ENCODE data around the gene CWC27. TPM values are rescaled to one million over a fixed set of nuclear protein-coding genes. Genes with fewer than 3 reads are reported as not detected.
A peak's percentile ranks its signal among the peaks of the same experiment; 100 is the strongest.

CWC27 gene
- total and polyA plus RNA-seq, 3 donors from 2014 or later, result 12.4 to 22.9 (median 17.5) TPM

DNA sequence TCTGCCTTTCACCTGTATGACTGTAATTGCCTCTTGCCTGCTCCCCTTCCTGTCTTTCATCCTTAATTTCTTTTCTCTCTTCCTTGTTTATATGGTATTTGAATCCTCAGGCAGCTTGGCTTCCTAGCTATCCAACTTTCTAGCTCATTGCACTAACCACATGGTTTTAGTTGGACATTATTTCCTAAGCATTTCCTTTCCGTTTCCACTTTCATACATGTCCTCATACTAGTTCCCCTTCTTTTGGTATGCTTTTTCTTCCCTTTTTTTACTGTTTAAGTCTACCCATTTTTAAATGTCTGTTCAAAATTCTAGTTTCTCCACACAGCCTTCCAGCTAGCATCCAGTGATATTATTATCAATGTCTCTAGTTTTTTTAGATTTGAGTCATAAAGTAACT is 6.6 kb downstream of the CWC27 start:
- TF ChIP-seq POLR2A (IDR thresholded peaks at IDR 0.05), result no peak
- TF ChIP-seq, protein P1, sequence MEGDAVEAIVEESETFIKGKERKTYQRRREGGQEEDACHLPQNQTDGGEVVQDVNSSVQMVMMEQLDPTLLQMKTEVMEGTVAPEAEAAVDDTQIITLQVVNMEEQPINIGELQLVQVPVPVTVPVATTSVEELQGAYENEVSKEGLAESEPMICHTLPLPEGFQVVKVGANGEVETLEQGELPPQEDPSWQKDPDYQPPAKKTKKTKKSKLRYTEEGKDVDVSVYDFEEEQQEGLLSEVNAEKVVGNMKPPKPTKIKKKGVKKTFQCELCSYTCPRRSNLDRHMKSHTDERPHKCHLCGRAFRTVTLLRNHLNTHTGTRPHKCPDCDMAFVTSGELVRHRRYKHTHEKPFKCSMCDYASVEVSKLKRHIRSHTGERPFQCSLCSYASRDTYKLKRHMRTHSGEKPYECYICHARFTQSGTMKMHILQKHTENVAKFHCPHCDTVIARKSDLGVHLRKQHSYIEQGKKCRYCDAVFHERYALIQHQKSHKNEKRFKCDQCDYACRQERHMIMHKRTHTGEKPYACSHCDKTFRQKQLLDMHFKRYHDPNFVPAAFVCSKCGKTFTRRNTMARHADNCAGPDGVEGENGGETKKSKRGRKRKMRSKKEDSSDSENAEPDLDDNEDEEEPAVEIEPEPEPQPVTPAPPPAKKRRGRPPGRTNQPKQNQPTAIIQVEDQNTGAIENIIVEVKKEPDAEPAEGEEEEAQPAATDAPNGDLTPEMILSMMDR (IDR thresholded peaks at IDR 0.05), result no peak
- H3K9me3 ChIP-seq, result no peaks in the 10 kb centered on the region
- no peaks in the 10 kb centered on the region for H3K27me3 ChIP-seq
- no peak for DNase-seq
- intact Hi-C loops (cut with DNase I; ENCODE audit: low total_unique reads), result no loop called here
- H3K36me3 ChIP-seq (ENCODE audit: low read depth, missing control alignments), result no peaks in the 10 kb centered on the region
- 81 to 86% methylated on average over 1 of the region's 1 CpG for WGBS, 2 donors
- H3K4me3 ChIP-seq, result no peak overlapping the region
- H3K27ac ChIP-seq, result no peak overlapping the region
- H3K4me1 ChIP-seq, result no peaks in the 10 kb centered on the region

DNA sequence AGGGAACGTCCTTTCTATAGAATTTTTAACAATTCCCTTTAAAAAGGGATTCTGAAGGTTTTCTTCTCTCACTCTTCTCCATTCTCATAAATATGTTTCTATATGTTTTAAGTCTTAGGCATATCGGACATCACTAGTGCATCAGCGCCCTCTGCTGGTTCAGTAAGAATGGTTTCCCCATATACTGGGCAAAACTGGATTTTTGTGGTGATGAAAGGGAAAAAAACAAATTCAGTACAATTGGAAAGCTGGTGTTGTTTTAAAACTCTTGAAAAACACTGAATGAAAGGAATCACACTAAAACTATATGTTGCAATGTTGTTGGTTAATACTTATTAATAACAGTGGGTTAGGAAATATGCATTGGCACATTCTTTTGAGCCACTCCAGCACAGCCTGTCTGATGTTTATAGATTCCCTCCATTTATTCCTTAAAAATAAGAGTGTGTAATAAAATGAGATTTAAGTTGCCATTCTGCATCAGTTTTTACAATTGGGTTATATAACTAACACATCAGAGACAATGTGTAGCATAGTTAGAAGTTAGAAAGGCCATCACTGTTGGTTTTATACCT is 15.8 kb downstream of the CWC27 start:
- TF ChIP-seq, protein P1 (IDR thresholded peaks at IDR 0.05), result peak; percentile 72 to 86 (median 79)
- TF ChIP-seq POLR2A (IDR thresholded peaks at IDR 0.05), result no peak
- Histone ChIP-seq H3K27me3 (no peaks in the 10 kb centered on the region), H3K27ac (no peak overlapping the region), H3K9me3 (no peaks in the 10 kb centered on the region), H3K4me3 (no peak overlapping the region), H3K4me1 (no peaks in the 10 kb centered on the region), H3K36me3 (ENCODE audit: low read depth, missing control alignments) (no peaks in the 10 kb centered on the region)
- 18 to 26% methylated on average over 3 of the region's 3 CpGs for WGBS, 2 donors
- intact Hi-C loops (cut with DNase I; ENCODE audit: low total_unique reads), result loop anchor here (10.0 kb wide), 1 partner anchor 150 kb away; no protein-coding TSS in a partner anchor
- peak; percentile 90 for DNase-seq

DNA sequence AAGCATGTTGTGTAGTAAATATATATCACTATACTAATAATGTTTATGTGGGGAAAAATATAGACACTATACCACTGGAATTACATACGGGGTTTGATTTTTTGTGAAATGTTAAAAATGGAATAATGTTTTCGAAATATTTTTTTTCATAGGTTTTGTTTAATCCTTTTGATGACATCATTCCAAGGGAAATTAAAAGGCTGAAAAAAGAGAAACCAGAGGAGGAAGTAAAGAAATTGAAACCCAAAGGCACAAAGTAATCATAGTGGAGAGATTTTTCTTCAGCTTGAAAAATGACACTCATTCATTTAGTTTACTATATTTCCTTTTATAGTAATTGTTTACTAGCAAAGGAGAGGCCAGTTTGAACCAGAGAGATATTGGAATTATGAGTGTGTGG is 17.6 kb downstream of the CWC27 start:
- no peak overlapping the region for H3K27ac ChIP-seq

GRCh38 chr5:64788156-64788555 is 19.4 kb downstream of the CWC27 start:
- no peaks in the 10 kb centered on the region for H3K4me1 ChIP-seq
- WGBS, 2 donors, result 83 to 86% methylated on average over 2 of the region's 2 CpGs
- no peak overlapping the region for H3K27ac ChIP-seq
- H3K4me3 ChIP-seq, result no peak overlapping the region
- H3K9me3 ChIP-seq, result no peaks in the 10 kb centered on the region
- no peaks in the 10 kb centered on the region for H3K36me3 ChIP-seq (ENCODE audit: low read depth, missing control alignments)
- no peak for DNase-seq
- no peaks in the 10 kb centered on the region for H3K27me3 ChIP-seq
- intact Hi-C loops (cut with DNase I; ENCODE audit: low total_unique reads), result loop anchor here (10.0 kb wide), 1 partner anchor 153 kb away; no protein-coding TSS in a partner anchor
- TF ChIP-seq, protein P1 (IDR thresholded peaks at IDR 0.05), result no peak

More for the DNA sequence above, 17.6 kb downstream of the CWC27 start:
- intact Hi-C loops (cut with DNase I; ENCODE audit: low total_unique reads), result loop anchor here (10.0 kb wide), 1 partner anchor 152 kb away; no protein-coding TSS in a partner anchor
- DNase-seq, result no peak
- 89 to 93% methylated on average over 2 of the region's 2 CpGs for WGBS, 2 donors
- H3K36me3 ChIP-seq (ENCODE audit: low read depth, missing control alignments), result no peaks in the 10 kb centered on the region
- H3K4me3 ChIP-seq, result no peak overlapping the region
- H3K4me1 ChIP-seq, result no peaks in the 10 kb centered on the region
- no peaks in the 10 kb centered on the region for H3K9me3 ChIP-seq
- TF ChIP-seq, protein P1 (IDR thresholded peaks at IDR 0.05), result no peak
- no peak for TF ChIP-seq POLR2A (IDR thresholded peaks at IDR 0.05)
- no peaks in the 10 kb centered on the region for H3K27me3 ChIP-seq

DNA sequence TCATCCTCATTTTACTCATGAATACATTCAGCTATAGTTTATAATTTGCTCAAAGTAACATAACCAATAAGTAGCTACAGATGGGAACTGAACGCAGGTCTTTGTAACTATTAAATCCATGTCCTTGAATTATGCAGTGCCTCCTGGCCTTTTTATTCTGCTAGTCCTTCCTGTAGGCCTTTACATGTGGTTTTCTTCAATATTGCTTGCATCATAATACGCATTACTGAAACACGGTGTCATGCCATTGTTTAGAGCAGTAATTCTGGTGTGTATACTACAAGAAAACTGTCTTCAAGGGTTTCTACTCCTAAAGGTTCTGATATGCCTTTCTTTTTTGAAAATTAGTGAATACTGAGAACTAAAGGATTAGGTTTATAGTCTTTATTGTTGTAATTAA is 20.7 kb downstream of the CWC27 start:
- Histone ChIP-seq H3K9me3 (no peaks in the 10 kb centered on the region), H3K4me1 (no peaks in the 10 kb centered on the region), H3K27me3 (no peaks in the 10 kb centered on the region), H3K27ac (no peak overlapping the region), H3K36me3 (ENCODE audit: low read depth, missing control alignments) (no peaks in the 10 kb centered on the region), H3K4me3 (no peak overlapping the region)
- TF ChIP-seq POLR2A (IDR thresholded peaks at IDR 0.05), result no peak
- TF ChIP-seq, protein P1 (IDR thresholded peaks at IDR 0.05), result no peak
- intact Hi-C loops (cut with DNase I; ENCODE audit: low total_unique reads), result loop anchor here (10.0 kb wide), 1 partner anchor 155 kb away; no protein-coding TSS in a partner anchor
- 87% methylated on average over 3 of the region's 3 CpGs for WGBS, 2 donors
- no peak for DNase-seq

Measured in testis (tissue), 3 donors.